Ishikawa (cell line): Measurements from ENCODE around the gene CASD1.

Source experiments
- CEBPB ChIP-seq: IDR thresholded peaks from 2 replicates; pipeline ENCODE4 v1.6.1; 2012
- CREB1 ChIP-seq: IDR thresholded peaks from 2 replicates; pipeline ENCODE4 v1.6.1; 2012; ENCODE audit warnings: low read depth
- EGR1 ChIP-seq: IDR thresholded peaks from 2 replicates; pipeline ENCODE4 v1.6.1; 2012
- EP300 ChIP-seq: IDR thresholded peaks from 2 replicates; pipeline ENCODE4 v1.6.1; 2012; ENCODE audit warnings: borderline replicate concordance
- FOXM1 ChIP-seq: IDR thresholded peaks from 2 replicates; pipeline ENCODE4 v1.6.1; 2012; ENCODE audit warnings: low read depth, borderline replicate concordance
- NFIC ChIP-seq: IDR thresholded peaks from 2 replicates; pipeline ENCODE4 v1.6.1; 2012
- RAD21 ChIP-seq: IDR thresholded peaks from 2 replicates; pipeline ENCODE4 v1.6.1; 2012; ENCODE audit warnings: low read depth
- TAF1 ChIP-seq: IDR thresholded peaks from 2 replicates; pipeline ENCODE4 v1.6.1; 2012; ENCODE audit warnings: low read depth, mild to moderate bottlenecking
- TCF12 ChIP-seq: IDR thresholded peaks from 2 replicates; pipeline ENCODE4 v1.6.1; 2012; ENCODE audit warnings: low read depth
- TEAD4 ChIP-seq: IDR thresholded peaks from 2 replicates; pipeline ENCODE4 v1.6.1; 2012
- YY1 ChIP-seq: IDR thresholded peaks from 2 replicates; pipeline ENCODE4 v1.6.1; 2012; ENCODE audit warnings: low read depth
- ZBTB7A ChIP-seq: IDR thresholded peaks from 2 replicates; pipeline ENCODE4 v1.6.1; 2012; ENCODE audit warnings: low read depth
- TF ChIP-seq, protein P1 (sequence below): IDR thresholded peaks from 2 replicates; pipeline ENCODE4 v1.6.1; 2012; ENCODE audit warnings: low read depth, mild to moderate bottlenecking
- TF ChIP-seq, protein P2 (sequence below): IDR thresholded peaks from 2 replicates; pipeline ENCODE4 v1.6.1; 2012
- TF ChIP-seq, protein P3 (sequence below): IDR thresholded peaks from 2 replicates; pipeline ENCODE4 v1.6.1; 2012

The CASD1 gene

DNA sequence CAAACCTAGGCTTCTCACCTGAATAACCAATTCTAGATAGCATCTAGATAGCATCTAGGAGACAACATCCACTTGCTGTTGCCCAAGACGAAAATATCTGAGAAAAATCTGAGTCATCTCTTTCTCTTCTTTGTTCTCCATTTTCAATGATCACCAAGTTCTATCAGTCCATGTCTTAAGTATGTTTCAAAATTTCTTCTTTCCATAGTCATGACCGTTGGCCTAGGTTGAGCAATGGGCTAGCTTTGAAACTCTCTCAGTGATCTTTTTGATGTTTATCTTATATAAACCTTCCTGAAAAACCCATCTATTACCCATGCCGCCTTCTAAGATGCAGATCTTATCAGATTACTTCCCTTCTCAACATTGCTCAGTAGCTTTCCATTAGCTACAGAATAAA is 23.4 kb upstream of the CASD1 start:
- TF ChIP-seq, protein P1, sequence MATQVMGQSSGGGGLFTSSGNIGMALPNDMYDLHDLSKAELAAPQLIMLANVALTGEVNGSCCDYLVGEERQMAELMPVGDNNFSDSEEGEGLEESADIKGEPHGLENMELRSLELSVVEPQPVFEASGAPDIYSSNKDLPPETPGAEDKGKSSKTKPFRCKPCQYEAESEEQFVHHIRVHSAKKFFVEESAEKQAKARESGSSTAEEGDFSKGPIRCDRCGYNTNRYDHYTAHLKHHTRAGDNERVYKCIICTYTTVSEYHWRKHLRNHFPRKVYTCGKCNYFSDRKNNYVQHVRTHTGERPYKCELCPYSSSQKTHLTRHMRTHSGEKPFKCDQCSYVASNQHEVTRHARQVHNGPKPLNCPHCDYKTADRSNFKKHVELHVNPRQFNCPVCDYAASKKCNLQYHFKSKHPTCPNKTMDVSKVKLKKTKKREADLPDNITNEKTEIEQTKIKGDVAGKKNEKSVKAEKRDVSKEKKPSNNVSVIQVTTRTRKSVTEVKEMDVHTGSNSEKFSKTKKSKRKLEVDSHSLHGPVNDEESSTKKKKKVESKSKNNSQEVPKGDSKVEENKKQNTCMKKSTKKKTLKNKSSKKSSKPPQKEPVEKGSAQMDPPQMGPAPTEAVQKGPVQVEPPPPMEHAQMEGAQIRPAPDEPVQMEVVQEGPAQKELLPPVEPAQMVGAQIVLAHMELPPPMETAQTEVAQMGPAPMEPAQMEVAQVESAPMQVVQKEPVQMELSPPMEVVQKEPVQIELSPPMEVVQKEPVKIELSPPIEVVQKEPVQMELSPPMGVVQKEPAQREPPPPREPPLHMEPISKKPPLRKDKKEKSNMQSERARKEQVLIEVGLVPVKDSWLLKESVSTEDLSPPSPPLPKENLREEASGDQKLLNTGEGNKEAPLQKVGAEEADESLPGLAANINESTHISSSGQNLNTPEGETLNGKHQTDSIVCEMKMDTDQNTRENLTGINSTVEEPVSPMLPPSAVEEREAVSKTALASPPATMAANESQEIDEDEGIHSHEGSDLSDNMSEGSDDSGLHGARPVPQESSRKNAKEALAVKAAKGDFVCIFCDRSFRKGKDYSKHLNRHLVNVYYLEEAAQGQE = no peak
- TF ChIP-seq CEBPB = no peak
- TF ChIP-seq NFIC = no peak
- TF ChIP-seq FOXM1 = no peak
- TF ChIP-seq, protein P2, sequence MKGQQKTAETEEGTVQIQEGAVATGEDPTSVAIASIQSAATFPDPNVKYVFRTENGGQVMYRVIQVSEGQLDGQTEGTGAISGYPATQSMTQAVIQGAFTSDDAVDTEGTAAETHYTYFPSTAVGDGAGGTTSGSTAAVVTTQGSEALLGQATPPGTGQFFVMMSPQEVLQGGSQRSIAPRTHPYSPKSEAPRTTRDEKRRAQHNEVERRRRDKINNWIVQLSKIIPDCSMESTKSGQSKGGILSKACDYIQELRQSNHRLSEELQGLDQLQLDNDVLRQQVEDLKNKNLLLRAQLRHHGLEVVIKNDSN = no peak
- TF ChIP-seq, protein P3, sequence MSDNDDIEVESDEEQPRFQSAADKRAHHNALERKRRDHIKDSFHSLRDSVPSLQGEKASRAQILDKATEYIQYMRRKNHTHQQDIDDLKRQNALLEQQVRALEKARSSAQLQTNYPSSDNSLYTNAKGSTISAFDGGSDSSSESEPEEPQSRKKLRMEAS = no peak
- TF ChIP-seq TAF1 = no peak
- TF ChIP-seq RAD21 = no peak
- TF ChIP-seq EGR1 = no peak
- no peak for TF ChIP-seq YY1
- no peak for TF ChIP-seq CREB1
- no peak for TF ChIP-seq EP300
- no peak for TF ChIP-seq TCF12
- TF ChIP-seq TEAD4 = no peak

DNA sequence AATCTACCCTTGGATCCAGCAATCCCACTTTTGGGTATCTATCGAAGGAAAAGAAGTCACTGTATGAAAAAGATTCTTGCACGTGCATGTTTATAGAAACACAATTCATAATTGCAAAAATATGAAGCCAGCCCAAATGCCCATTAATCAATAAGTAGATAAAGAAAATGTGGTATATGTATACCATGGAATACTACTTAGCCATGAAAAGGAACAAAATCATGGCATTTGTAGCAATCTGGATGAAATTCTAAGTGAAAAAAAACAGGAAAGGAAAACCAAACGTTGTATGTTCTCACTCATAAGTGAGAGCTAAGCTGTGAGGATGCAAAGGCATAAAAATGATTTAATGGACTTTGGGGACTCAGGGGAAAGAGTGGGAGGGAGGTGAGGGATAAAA is 18.2 kb upstream of the CASD1 start:
- TF ChIP-seq RAD21 = no peak
- no peak for TF ChIP-seq YY1
- no peak for TF ChIP-seq NFIC
- TF ChIP-seq, protein P1 = no peak
- no peak for TF ChIP-seq CREB1
- TF ChIP-seq EGR1 = no peak
- TF ChIP-seq, protein P2 = no peak
- no peak for TF ChIP-seq ZBTB7A
- TF ChIP-seq EP300 = no peak
- no peak for TF ChIP-seq TEAD4
- no peak for TF ChIP-seq CEBPB
- no peak for TF ChIP-seq TAF1
- TF ChIP-seq, protein P3 = no peak
- no peak for TF ChIP-seq FOXM1
- no peak for TF ChIP-seq TCF12

DNA sequence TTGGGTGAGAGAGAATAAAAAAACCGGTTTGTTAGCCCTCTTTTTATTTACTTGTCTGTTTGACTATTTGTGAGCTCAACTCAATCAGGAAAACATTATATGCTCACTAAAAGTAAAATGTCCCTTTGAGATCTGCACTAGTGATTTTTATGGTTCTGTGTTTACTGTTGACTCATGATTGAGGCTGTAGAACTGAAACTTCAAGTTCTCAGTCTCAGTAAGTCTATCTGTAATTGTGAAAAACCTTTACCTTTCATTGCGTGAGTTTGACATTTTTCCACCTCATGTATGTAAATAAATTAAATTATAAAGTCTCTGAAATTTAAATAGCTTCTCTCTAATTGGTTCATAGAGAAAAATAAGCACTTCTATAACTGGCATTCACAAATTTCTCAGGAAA is 17.0 kb upstream of the CASD1 start:
- TF ChIP-seq TAF1 (no peak), RAD21 (no peak), NFIC (no peak), EGR1 (no peak), CEBPB (no peak), EP300 (no peak), TEAD4 (no peak)
- TF ChIP-seq, protein P2 = no peak
- TF ChIP-seq, protein P1 = no peak
- TF ChIP-seq, protein P3 = no peak

DNA sequence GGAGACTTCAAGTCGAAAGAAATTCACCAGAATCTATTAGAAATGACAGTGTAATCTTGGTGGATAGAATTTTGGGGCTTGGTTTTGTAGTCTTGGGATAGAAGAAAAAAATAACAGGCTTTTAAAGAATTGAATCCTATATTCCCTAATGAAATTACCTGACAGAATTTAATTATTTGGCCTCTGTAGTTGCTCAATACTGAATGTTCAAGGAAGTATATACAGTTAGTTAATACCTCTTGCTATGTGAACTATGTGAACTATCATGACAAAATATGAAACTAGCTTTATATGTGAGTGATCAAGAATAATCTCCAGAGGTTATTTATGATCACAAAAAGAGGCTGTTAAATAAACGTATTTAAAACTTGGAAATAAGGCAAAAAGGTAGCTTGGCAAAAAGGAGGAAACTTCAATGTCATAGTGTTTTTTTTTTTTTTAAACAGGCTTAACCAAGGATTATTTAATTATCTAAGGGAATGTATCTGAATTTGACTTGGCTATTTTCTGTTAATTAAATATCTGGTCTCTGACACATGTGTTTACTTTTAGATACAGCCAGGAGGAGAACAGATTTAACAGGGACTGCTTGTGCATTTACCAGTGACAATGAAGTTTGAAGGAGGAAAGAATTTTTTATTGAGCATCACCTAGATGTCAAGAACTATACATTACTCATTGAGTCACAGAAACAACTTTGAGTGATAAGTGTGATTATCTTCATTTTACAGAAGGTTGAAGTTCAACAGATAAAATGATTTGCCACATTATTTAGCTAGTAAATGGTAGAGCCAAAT is 11.5 kb upstream of the CASD1 start:
- TF ChIP-seq ZBTB7A = no peak
- no peak for TF ChIP-seq FOXM1
- no peak for TF ChIP-seq EP300
- TF ChIP-seq, protein P3 = no peak
- no peak for TF ChIP-seq CREB1
- no peak for TF ChIP-seq TCF12
- TF ChIP-seq TEAD4 = no peak
- no peak for TF ChIP-seq CEBPB
- TF ChIP-seq, protein P2 = no peak
- TF ChIP-seq EGR1 = no peak
- TF ChIP-seq TAF1 = no peak
- TF ChIP-seq YY1 = no peak
